Fibroblast of lung (primary cell): ENCODE data around the gene MACF1. TPM values are rescaled to one million over a fixed set of nuclear protein-coding genes. Genes with fewer than 3 reads are reported as not detected.
A peak's percentile ranks its signal among the peaks of the same experiment; 100 is the strongest.

Experiments used
- DNase-seq, 2 donors: peaks; one replicate each; pipeline versions ENCODE4 v3.0.0 to v3.0.0-alpha.2; 2010; ENCODE audit warnings: low read depth in 2 of 2
- H2AFZ ChIP-seq: 2 replicates; pipeline ENCODE4 v1.5.1; 2012; ENCODE audit warnings: low read length, control low read depth, inconsistent platforms
- H3K27ac ChIP-seq: 2 replicates; pipeline ENCODE4 v1.5.1; 2011; ENCODE audit warnings: low read length, control low read depth; ENCODE audit not compliant: insufficient read depth
- H3K27me3 ChIP-seq: 2 replicates; pipeline ENCODE4 v1.5.1; 2011; ENCODE audit warnings: mild to moderate bottlenecking, low read length; ENCODE audit not compliant: control insufficient read depth, insufficient read depth
- H3K36me3 ChIP-seq: 2 replicates; pipeline ENCODE4 v1.5.1; 2011; ENCODE audit warnings: low read length; ENCODE audit not compliant: control insufficient read depth, insufficient read depth
- H3K4me1 ChIP-seq: 2 replicates; pipeline ENCODE4 v1.5.1; 2011; ENCODE audit warnings: low read length; ENCODE audit not compliant: control insufficient read depth, insufficient read depth; ENCODE audit errors: extremely low read depth
- H3K4me2 ChIP-seq: 2 replicates; pipeline ENCODE4 v1.5.1; 2011; ENCODE audit warnings: low read length, control low read depth; ENCODE audit not compliant: insufficient read depth; ENCODE audit errors: extremely low read depth
- H3K4me3 ChIP-seq, 4 experiments: fragments of 200-600 bp in 1 of 4; sonication (generic) in 1 of 4; replicated peaks in 1 of 4; 2 replicates each; pipeline ENCODE4 v1.5.1; 2011 to 2016; ENCODE audit warnings: low read length in 4 of 4, low read depth in 3 of 4, mild to moderate bottlenecking in 3 of 4, control low read depth in 2 of 4, inconsistent platforms in 1 of 4, mixed read lengths in 1 of 4; ENCODE audit not compliant: insufficient read depth in 1 of 4; ENCODE audit errors: control extremely low read depth in 1 of 4
- H3K79me2 ChIP-seq: 2 replicates; pipeline ENCODE4 v1.5.1; 2012; ENCODE audit warnings: mild to moderate bottlenecking, low read length, inconsistent platforms; ENCODE audit not compliant: control insufficient read depth, insufficient read depth
- H3K9ac ChIP-seq: 2 replicates; pipeline ENCODE4 v1.5.1; 2011; ENCODE audit warnings: mild to moderate bottlenecking, low read length, control low read depth; ENCODE audit not compliant: insufficient read depth
- H3K9me3 ChIP-seq: 2 replicates; pipeline ENCODE4 v1.5.1; 2012; ENCODE audit warnings: low read depth, low read length; ENCODE audit not compliant: control insufficient read depth, insufficient read depth
- H4K20me1 ChIP-seq: 2 replicates; pipeline ENCODE4 v1.5.1; 2011; ENCODE audit warnings: low read length; ENCODE audit not compliant: control insufficient read depth, insufficient read depth; ENCODE audit errors: extremely low read depth
- EZH2 ChIP-seq: IDR thresholded peaks from 2 replicates; pipeline ENCODE4 v1.5.1; 2012; ENCODE audit warnings: low read length, control low read depth, mild to moderate bottlenecking; ENCODE audit errors: missing control alignments
- polyA plus RNA-seq, 2 donors: library from polyadenylated mRNA; depleted of rRNA in 1 of 2; stranded (reverse) in 1 of 2; unstranded in 1 of 2; fragments of >200 nt; gene quantifications; 2 replicates each; pipeline ENCODE4 v1.2.1, GENCODE V29; 2011 to 2012; ENCODE audit warnings: missing spikeins in 1 of 2
- total RNA-seq: library from RNA; depleted of rRNA; stranded (reverse); fragments of >200 nt; gene quantifications from 2 replicates; pipeline ENCODE4 v1.2.1, GENCODE V29; 2014
- TF ChIP-seq, protein P1 (sequence below), 2 donors: IDR thresholded peaks in 1 of 2; conservative IDR thresholded peaks in 1 of 2; 1 replicate in 1 of 2; 2 replicates in 1 of 2; pipeline ENCODE4 v1.5.1; 2011 to 2012; ENCODE audit warnings: low read length in 2 of 2, control low read depth in 1 of 2, inconsistent platforms in 1 of 2, low read depth in 1 of 2, mild to moderate bottlenecking in 1 of 2

MACF1 gene
- total and polyA plus RNA-seq, 2 donors (not counting 1 experiment from before 2014, with no cell fraction given) = 178 to 414 TPM

DNA sequence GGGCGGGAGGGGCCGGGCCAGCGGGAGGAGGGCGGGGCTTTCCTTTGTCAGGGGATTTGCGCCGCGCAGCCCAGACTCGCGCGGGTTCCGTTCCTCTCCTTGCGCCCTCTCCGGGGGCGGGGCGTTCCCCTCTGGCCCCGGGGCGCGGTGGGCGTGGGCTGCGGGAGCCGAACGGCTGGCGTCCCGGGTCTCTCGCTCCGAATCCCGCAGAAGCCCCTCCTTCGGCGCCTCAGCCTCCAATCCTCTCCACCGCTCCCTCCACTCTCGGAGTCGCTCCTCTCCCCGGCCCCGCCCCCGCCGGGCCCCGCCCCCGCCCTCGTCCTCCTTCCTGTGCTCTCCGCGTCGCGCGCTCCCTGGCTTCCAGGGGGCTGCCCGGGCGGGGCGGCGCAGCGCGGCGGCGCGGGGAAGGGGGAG lies 204.2 kb downstream of the MACF1 start:
- Histone ChIP-seq H3K27ac (peak overlapping the region; percentile 83), H3K4me3 (peak overlapping the region; percentile 54 to 72 (median 64)), H3K9ac (peak overlapping the region; percentile 76), H3K9me3 (no peaks in the 10 kb centered on the region), H3K4me2 (no peak overlapping the region), H3K27me3 (no peaks in the 10 kb centered on the region), H3K79me2 (peaks cover 57% of the 10 kb centered on the region), H3K4me1 (peaks cover 38% of the 10 kb centered on the region), H4K20me1 (no peaks in the 10 kb centered on the region), H2AFZ (no peak overlapping the region), H3K36me3 (peaks cover 4% of the 10 kb centered on the region)
- DNase-seq = peak; percentile 94 to 95
- TF ChIP-seq, protein P1, sequence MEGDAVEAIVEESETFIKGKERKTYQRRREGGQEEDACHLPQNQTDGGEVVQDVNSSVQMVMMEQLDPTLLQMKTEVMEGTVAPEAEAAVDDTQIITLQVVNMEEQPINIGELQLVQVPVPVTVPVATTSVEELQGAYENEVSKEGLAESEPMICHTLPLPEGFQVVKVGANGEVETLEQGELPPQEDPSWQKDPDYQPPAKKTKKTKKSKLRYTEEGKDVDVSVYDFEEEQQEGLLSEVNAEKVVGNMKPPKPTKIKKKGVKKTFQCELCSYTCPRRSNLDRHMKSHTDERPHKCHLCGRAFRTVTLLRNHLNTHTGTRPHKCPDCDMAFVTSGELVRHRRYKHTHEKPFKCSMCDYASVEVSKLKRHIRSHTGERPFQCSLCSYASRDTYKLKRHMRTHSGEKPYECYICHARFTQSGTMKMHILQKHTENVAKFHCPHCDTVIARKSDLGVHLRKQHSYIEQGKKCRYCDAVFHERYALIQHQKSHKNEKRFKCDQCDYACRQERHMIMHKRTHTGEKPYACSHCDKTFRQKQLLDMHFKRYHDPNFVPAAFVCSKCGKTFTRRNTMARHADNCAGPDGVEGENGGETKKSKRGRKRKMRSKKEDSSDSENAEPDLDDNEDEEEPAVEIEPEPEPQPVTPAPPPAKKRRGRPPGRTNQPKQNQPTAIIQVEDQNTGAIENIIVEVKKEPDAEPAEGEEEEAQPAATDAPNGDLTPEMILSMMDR (conservative IDR thresholded peaks at IDR 0.05 in 1 of 2, IDR thresholded peaks at IDR 0.05 in 1 of 2; ENCODE audit: low read depth in 1 of 2, low read length in 2 of 2) = no peak
- TF ChIP-seq EZH2 = no peak

DNA sequence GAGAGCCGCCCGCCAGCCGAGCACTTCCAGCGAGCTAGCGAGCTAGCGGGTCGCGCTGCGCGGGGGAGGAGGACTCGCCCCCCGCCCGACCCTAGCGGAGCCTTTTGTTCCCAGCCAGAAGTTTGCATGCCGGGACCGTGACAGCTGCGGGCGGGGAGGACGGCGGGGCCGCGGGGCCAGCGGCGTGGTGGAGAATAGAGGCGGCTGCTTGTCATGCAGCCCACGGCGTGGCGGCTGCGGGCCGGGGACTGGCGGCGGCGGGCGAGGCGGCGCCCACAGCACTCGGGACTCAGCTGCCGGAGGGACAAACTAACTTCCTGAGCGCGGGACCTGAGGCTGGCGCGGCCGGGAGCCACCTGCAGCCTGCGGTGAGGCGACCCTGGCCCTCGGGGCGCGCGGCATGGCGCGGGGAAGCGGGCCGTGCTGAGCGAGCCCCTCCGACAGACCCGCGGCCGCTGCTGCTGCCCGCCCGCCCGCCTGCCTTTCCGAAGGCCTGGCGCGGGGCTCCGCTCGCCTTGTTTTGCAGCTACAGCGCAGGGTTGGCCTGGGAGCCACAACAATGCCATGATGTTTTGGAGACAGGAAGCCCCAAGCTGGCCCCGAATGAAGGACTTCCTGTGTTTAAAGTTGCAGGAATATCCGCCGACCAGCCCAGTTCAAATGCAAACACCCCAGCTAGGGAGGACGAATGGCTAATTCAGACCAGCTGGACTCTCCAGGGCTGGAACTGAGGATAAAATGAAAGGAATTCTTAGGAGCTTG lies 204.7 kb downstream of the MACF1 start:
- Histone ChIP-seq H3K4me1 (peaks cover 43% of the 10 kb centered on the region), H3K27ac (peak overlapping the region; percentile 75), H3K4me2 (peak overlapping the region; percentile 87), H4K20me1 (no peaks in the 10 kb centered on the region), H3K36me3 (peaks cover 10% of the 10 kb centered on the region), H3K27me3 (no peaks in the 10 kb centered on the region), H3K79me2 (peaks cover 63% of the 10 kb centered on the region), H3K4me3 (peak overlapping the region; percentile 50 to 86 (median 64)), H2AFZ (no peak overlapping the region), H3K9ac (peak overlapping the region; percentile 70), H3K9me3 (no peaks in the 10 kb centered on the region)
- peak; percentile 62 to 72 for DNase-seq
- TF ChIP-seq, protein P1 (conservative IDR thresholded peaks at IDR 0.05 in 1 of 2, IDR thresholded peaks at IDR 0.05 in 1 of 2; ENCODE audit: low read depth in 1 of 2, low read length in 2 of 2) = no peak
- no peak for TF ChIP-seq EZH2

GRCh38 chr1:39410915-39411436 lies 206.5 kb downstream of the MACF1 start:
- Histone ChIP-seq H2AFZ (no peak overlapping the region), H3K9me3 (no peaks in the 10 kb centered on the region), H3K27me3 (no peaks in the 10 kb centered on the region), H3K4me1 (peaks cover 35% of the 10 kb centered on the region), H4K20me1 (no peaks in the 10 kb centered on the region), H3K4me2 (peak overlapping the region; percentile 87), H3K27ac (peak overlapping the region; percentile 2), H3K9ac (no peak overlapping the region), H3K36me3 (peaks cover 12% of the 10 kb centered on the region), H3K79me2 (peaks cover 73% of the 10 kb centered on the region), H3K4me3 (peak overlapping the region; percentile 50 to 86 (median 64))
- TF ChIP-seq, protein P1 (conservative IDR thresholded peaks at IDR 0.05 in 1 of 2, IDR thresholded peaks at IDR 0.05 in 1 of 2; ENCODE audit: low read depth in 1 of 2, low read length in 2 of 2) = peak; percentile 84 to 92
- no peak for TF ChIP-seq EZH2
- peak; percentile 91 to 94 for DNase-seq
